ENCODE data around the gene SPART.

GRCh38 chr13:36258831-36259230, 87.4 kb downstream of the SPART start:
- TF ChIP-seq POLR2AphosphoS5 (IDR thresholded peaks at IDR 0.05; ENCODE audit: low read depth, low read length): no peak
- no peak for TF ChIP-seq RAD21 (IDR thresholded peaks at IDR 0.05; ENCODE audit: low read depth)
- TF ChIP-seq ZNF274 (IDR thresholded peaks at IDR 0.05; ENCODE audit: low read depth, low read length): no peak
- TF ChIP-seq POLR2A (IDR thresholded peaks at IDR 0.05; ENCODE audit: borderline replicate concordance, extremely low read depth, insufficient read depth, insufficient read length): no peak
- no peak for TF ChIP-seq EZH2 (IDR thresholded peaks at IDR 0.05)
- TF ChIP-seq CTCF (IDR thresholded peaks at IDR 0.05 in 2 of 3, conservative IDR thresholded peaks at IDR 0.05 in 1 of 3; ENCODE audit: borderline replicate concordance in 1 of 3, insufficient read depth in 1 of 3, low read depth in 2 of 3, low read length in 2 of 3): no peak
- TF ChIP-seq ZFX (IDR thresholded peaks at IDR 0.05): no peak
- TF ChIP-seq ZBTB33 (IDR thresholded peaks at IDR 0.05; ENCODE audit: extremely low read depth, insufficient replicate concordance, low read length): no peak
